Nephron (organoid): ENCODE measurements around the gene RSU1.

Experiments used
- H3K27ac Mint-ChIP-seq, 3 experiments: 2 replicates each; pipeline ENCODE4 v1.8.0; 2020; ENCODE audit warnings: mixed read lengths in 3 of 3, mild to moderate bottlenecking in 2 of 3, moderate library complexity in 1 of 3
- H3K27me3 Mint-ChIP-seq: 2 replicates; pipeline ENCODE4 v1.8.0; 2021; ENCODE audit warnings: low read depth, mild to moderate bottlenecking, moderate library complexity, mixed read lengths
- H3K36me3 Mint-ChIP-seq: 2 replicates; pipeline ENCODE4 v1.8.0; 2020; ENCODE audit warnings: low read depth, mixed read lengths
- H3K4me1 Mint-ChIP-seq: 2 replicates; pipeline ENCODE4 v1.8.0; 2020; ENCODE audit warnings: mixed read lengths
- H3K4me3 Mint-ChIP-seq, 3 experiments: 2 replicates each; pipeline ENCODE4 v1.8.0; 2020; ENCODE audit warnings: mild to moderate bottlenecking in 3 of 3, mixed read lengths in 3 of 3, moderate library complexity in 2 of 3
- H3K9me3 Mint-ChIP-seq: 2 replicates; pipeline ENCODE4 v1.8.0; 2020; ENCODE audit warnings: mixed read lengths
- CTCF ChIP-seq, 3 experiments: fragments of 200-600 bp; sonication (generic); IDR thresholded peaks; one replicate each; pipeline ENCODE4 v1.5.0; 2021; ENCODE audit warnings: antibody characterized with exemption in 3 of 3; ENCODE audit not compliant: unreplicated experiment in 3 of 3

The RSU1 gene

GRCh38 chr10:16803464-16803863 is 13.8 kb downstream of the RSU1 start:
- Mint-ChIP-seq H3K9me3 (peaks cover 8% of the 10 kb centered on the region), H3K36me3 (peaks cover 33% of the 10 kb centered on the region), H3K4me3 (no peak overlapping the region), H3K27ac (no peak overlapping the region), H3K27me3 (no peaks in the 10 kb centered on the region), H3K4me1 (no peaks in the 10 kb centered on the region)
- TF ChIP-seq CTCF (IDR thresholded peaks at IDR 0.05; ENCODE audit: unreplicated experiment in 3 of 3) = no peak

- no peak for TF ChIP-seq CTCF (IDR thresholded peaks at IDR 0.05; ENCODE audit: unreplicated experiment in 3 of 3)
- H3K4me3 Mint-ChIP-seq = no peak overlapping the region
- no peak overlapping the region for H3K27ac Mint-ChIP-seq
- H3K27me3 Mint-ChIP-seq = no peaks in the 10 kb centered on the region
- H3K36me3 Mint-ChIP-seq = peaks cover 36% of the 10 kb centered on the region
- H3K9me3 Mint-ChIP-seq = peaks cover 11% of the 10 kb centered on the region
- H3K4me1 Mint-ChIP-seq = no peaks in the 10 kb centered on the region
Measured at GRCh38 chr10:16799621-16800020, 17.6 kb downstream of the RSU1 start.

- TF ChIP-seq CTCF (IDR thresholded peaks at IDR 0.05; ENCODE audit: unreplicated experiment in 3 of 3) = no peak
- Mint-ChIP-seq H3K36me3 (peaks cover 37% of the 10 kb centered on the region), H3K27me3 (no peaks in the 10 kb centered on the region), H3K27ac (no peak overlapping the region), H3K4me3 (no peak overlapping the region), H3K9me3 (peaks cover 13% of the 10 kb centered on the region), H3K4me1 (no peaks in the 10 kb centered on the region)
Measured at GRCh38 chr10:16798571-16798970, 18.7 kb downstream of the RSU1 start.

GRCh38 chr10:16795410-16796073 is 21.7 kb downstream of the RSU1 start:
- Mint-ChIP-seq H3K36me3 (peaks cover 44% of the 10 kb centered on the region), H3K27me3 (no peaks in the 10 kb centered on the region), H3K4me3 (no peak overlapping the region), H3K4me1 (no peaks in the 10 kb centered on the region), H3K27ac (no peak overlapping the region), H3K9me3 (peaks cover 16% of the 10 kb centered on the region)
- TF ChIP-seq CTCF (IDR thresholded peaks at IDR 0.05; ENCODE audit: unreplicated experiment in 3 of 3) = no peak

GRCh38 chr10:16794005-16794404 is 23.2 kb downstream of the RSU1 start:
- no peaks in the 10 kb centered on the region for H3K27me3 Mint-ChIP-seq
- no peak overlapping the region for H3K27ac Mint-ChIP-seq
- H3K36me3 Mint-ChIP-seq = peaks cover 41% of the 10 kb centered on the region
- H3K4me1 Mint-ChIP-seq = no peaks in the 10 kb centered on the region
- TF ChIP-seq CTCF (IDR thresholded peaks at IDR 0.05; ENCODE audit: unreplicated experiment in 3 of 3) = no peak
- peaks cover 9% of the 10 kb centered on the region for H3K9me3 Mint-ChIP-seq
- H3K4me3 Mint-ChIP-seq = no peak overlapping the region

GRCh38 chr10:16792675-16793074 is 24.5 kb downstream of the RSU1 start:
- no peak for TF ChIP-seq CTCF (IDR thresholded peaks at IDR 0.05; ENCODE audit: unreplicated experiment in 3 of 3)
- H3K4me1 Mint-ChIP-seq = no peaks in the 10 kb centered on the region
- H3K27ac Mint-ChIP-seq = no peak overlapping the region
- H3K36me3 Mint-ChIP-seq = peaks cover 37% of the 10 kb centered on the region
- peaks cover 5% of the 10 kb centered on the region for H3K9me3 Mint-ChIP-seq
- no peak overlapping the region for H3K4me3 Mint-ChIP-seq
- no peaks in the 10 kb centered on the region for H3K27me3 Mint-ChIP-seq
